PC-3 (cell line): Measurements from ENCODE around the gene IL17RC. TPM values are rescaled to one million over a fixed set of nuclear protein-coding genes. Genes with fewer than 3 reads are reported as not detected.
A peak's percentile ranks its signal among the peaks of the same experiment; 100 is the strongest.

Experiments
- ATAC-seq: fragments of 200-7000 bp; cut with Tn5 transposase; 2 replicates; pipeline ENCODE4 v1.9.1; 2020; ENCODE audit warnings: mild to moderate bottlenecking, moderate library complexity
- BruUV-seq: library from RNA; stranded (reverse); fragments of 400-500 nt; replicated peaks from 2 replicates; lab custom pipeline; 2021; lab: Mats Ljungman, UMichigan
- CTCF ChIA-PET: fragments of 300-600 bp; sonication (Branson Sonifier 250); formaldehyde crosslinking; loops from one replicate; lab custom pipeline; 2022; ENCODE audit warnings: antibody characterized with exemption; lab: Charles Lee
- POLR2A ChIA-PET: fragments of 300-600 bp; sonication (Branson Sonifier 250); formaldehyde crosslinking; loops from one replicate; lab custom pipeline; 2022; ENCODE audit warnings: antibody characterized with exemption; ENCODE audit not compliant: unreplicated experiment; lab: Charles Lee
- DNase-seq: peaks from one replicate; pipeline ENCODE4 v3.0.0-alpha.2; 2015
- H2AFZ ChIP-seq: fragments of 300-600 bp; sonication (generic); 2 replicates; pipeline ENCODE4 v1.6.0; 2016; ENCODE audit warnings: antibody characterized with exemption, low read length
- H3F3A ChIP-seq: fragments of 300-600 bp; sonication (generic); one replicate; pipeline ENCODE4 v1.6.0; 2017; ENCODE audit warnings: antibody characterized with exemption, low read length, control low read depth, mild to moderate bottlenecking; ENCODE audit not compliant: unreplicated experiment
- H3K27ac ChIP-seq: fragments of 300-600 bp; sonication (generic); 2 replicates; pipeline ENCODE4 v1.5.1; 2016; ENCODE audit warnings: mild to moderate bottlenecking, low read length
- H3K27me3 ChIP-seq: fragments of 300-600 bp; sonication (generic); 2 replicates; pipeline ENCODE4 v1.6.1; 2016; ENCODE audit warnings: low read length, mixed read lengths
- H3K36me3 ChIP-seq: fragments of 300-600 bp; sonication (generic); 2 replicates; pipeline ENCODE4 v1.6.1; 2016; ENCODE audit warnings: low read depth, mixed run types, low read length, mixed read lengths
- H3K4me1 ChIP-seq: fragments of 300-600 bp; sonication (generic); 2 replicates; pipeline ENCODE4 v1.5.1; 2016; ENCODE audit warnings: low read length; ENCODE audit not compliant: insufficient read depth
- H3K4me2 ChIP-seq: fragments of 300-600 bp; sonication (generic); 2 replicates; pipeline ENCODE4 v1.6.0; 2016; ENCODE audit warnings: low read length
- H3K4me3 ChIP-seq: fragments of 300-600 bp; sonication (generic); 2 replicates; pipeline ENCODE4 v1.5.1; 2016; ENCODE audit warnings: mild to moderate bottlenecking, low read length, mixed read lengths
- H3K79me2 ChIP-seq: fragments of 300-600 bp; sonication (generic); 2 replicates; pipeline ENCODE4 v1.6.1; 2017; ENCODE audit warnings: low read length, mixed read lengths
- H3K9ac ChIP-seq: fragments of 300-600 bp; sonication (generic); 2 replicates; pipeline ENCODE4 v1.6.0; 2016; ENCODE audit warnings: mild to moderate bottlenecking, low read length
- H3K9me2 ChIP-seq: fragments of 300-600 bp; sonication (generic); replicated peaks from 2 replicates; pipeline ENCODE4 v1.6.1; 2016; ENCODE audit warnings: mixed run types, low read length, mixed read lengths
- H3K9me3 ChIP-seq: fragments of 300-600 bp; sonication (generic); 2 replicates; pipeline ENCODE4 v1.6.1; 2016; ENCODE audit warnings: low read length, mixed read lengths
- H4K20me1 ChIP-seq: fragments of 300-600 bp; sonication (generic); 2 replicates; pipeline ENCODE4 v1.6.1; 2016; ENCODE audit warnings: low read length, mixed read lengths
- EZH2 ChIP-seq: fragments of 300-600 bp; sonication (generic); IDR thresholded peaks from one replicate; pipeline ENCODE4 v1.6.1; 2017; ENCODE audit warnings: antibody characterized with exemption, mild to moderate bottlenecking, low read length; ENCODE audit not compliant: unreplicated experiment
- EZH2phosphoT487 ChIP-seq: fragments of 300-600 bp; sonication (generic); IDR thresholded peaks from 2 replicates; pipeline ENCODE4 v1.6.1; 2018; ENCODE audit warnings: mild to moderate bottlenecking, antibody characterized with exemption, low read length, borderline replicate concordance
- intact Hi-C: fragments of 100-400 bp; cut with micrococcal nuclease; formaldehyde crosslinking; loops from 2 replicates; pipeline ENCODE4 v1.9.0; 2023
- total RNA-seq: library from RNA; depleted of rRNA; stranded (reverse); fragments of >200 nt; gene quantifications from 2 replicates; pipeline ENCODE4 v1.2.3, GENCODE V29; 2014
- TF ChIP-seq, protein P1 (sequence below): fragments of 300-600 bp; sonication (generic); conservative IDR thresholded peaks from 2 replicates; pipeline ENCODE4 v1.5.1; 2017; ENCODE audit warnings: antibody characterized with exemption, low read depth, mild to moderate bottlenecking, low read length

The IL17RC gene
- total RNA-seq, 1 experiment from 2014 or later: 116 TPM

DNA sequence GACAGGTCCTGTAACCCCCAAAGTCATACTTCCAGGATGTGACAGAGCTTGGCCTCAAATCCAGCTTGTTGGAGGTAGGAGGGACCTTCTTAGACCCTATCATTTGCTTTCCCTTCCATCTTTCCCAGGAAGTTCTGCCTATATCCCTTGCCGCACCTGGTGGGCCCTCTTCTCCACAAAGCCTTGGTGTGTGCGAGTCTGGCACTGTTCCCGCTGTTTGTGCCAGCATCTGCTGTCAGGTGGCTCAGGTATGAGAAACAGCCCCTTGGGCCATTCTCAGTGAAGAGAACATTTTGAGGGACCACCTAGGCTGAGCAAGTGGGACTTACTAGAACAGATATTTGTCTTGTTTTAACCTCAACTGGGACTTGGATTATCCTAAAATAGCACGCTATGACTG is 13.0 kb upstream of the IL17RC start:
- H3K4me1 ChIP-seq: peaks cover 26% of the 10 kb centered on the region
- no peaks in the 10 kb centered on the region for H3K9me3 ChIP-seq
- H2AFZ ChIP-seq: no peak overlapping the region
- H3K9me2 ChIP-seq: no peaks in the 10 kb centered on the region
- no peaks in the 10 kb centered on the region for H3F3A ChIP-seq
- intact Hi-C loops: no loop called here
- no peak overlapping the region for H3K4me3 ChIP-seq
- DNase-seq (no peak), ATAC-seq (no peak)
- POLR2A ChIA-PET: no interaction called here
- peak overlapping the region; percentile 48 for H3K27ac ChIP-seq
- H4K20me1 ChIP-seq: no peaks in the 10 kb centered on the region
- CTCF ChIA-PET: interaction anchor here (0.6 kb wide), 1 partner anchor 177 kb away, joined by 6 read pairs; no protein-coding TSS in a partner anchor
- H3K27me3 ChIP-seq: no peaks in the 10 kb centered on the region
- no peak for TF ChIP-seq EZH2
- TF ChIP-seq, protein P1, sequence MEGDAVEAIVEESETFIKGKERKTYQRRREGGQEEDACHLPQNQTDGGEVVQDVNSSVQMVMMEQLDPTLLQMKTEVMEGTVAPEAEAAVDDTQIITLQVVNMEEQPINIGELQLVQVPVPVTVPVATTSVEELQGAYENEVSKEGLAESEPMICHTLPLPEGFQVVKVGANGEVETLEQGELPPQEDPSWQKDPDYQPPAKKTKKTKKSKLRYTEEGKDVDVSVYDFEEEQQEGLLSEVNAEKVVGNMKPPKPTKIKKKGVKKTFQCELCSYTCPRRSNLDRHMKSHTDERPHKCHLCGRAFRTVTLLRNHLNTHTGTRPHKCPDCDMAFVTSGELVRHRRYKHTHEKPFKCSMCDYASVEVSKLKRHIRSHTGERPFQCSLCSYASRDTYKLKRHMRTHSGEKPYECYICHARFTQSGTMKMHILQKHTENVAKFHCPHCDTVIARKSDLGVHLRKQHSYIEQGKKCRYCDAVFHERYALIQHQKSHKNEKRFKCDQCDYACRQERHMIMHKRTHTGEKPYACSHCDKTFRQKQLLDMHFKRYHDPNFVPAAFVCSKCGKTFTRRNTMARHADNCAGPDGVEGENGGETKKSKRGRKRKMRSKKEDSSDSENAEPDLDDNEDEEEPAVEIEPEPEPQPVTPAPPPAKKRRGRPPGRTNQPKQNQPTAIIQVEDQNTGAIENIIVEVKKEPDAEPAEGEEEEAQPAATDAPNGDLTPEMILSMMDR: no peak
- no peak for TF ChIP-seq EZH2phosphoT487
- no peaks in the 10 kb centered on the region for H3K36me3 ChIP-seq
- H3K79me2 ChIP-seq: no peaks in the 10 kb centered on the region
- no peak overlapping the region for H3K9ac ChIP-seq
- peak overlapping the region; percentile 74 for H3K4me2 ChIP-seq
- BruUV-seq: no TSS peak

DNA sequence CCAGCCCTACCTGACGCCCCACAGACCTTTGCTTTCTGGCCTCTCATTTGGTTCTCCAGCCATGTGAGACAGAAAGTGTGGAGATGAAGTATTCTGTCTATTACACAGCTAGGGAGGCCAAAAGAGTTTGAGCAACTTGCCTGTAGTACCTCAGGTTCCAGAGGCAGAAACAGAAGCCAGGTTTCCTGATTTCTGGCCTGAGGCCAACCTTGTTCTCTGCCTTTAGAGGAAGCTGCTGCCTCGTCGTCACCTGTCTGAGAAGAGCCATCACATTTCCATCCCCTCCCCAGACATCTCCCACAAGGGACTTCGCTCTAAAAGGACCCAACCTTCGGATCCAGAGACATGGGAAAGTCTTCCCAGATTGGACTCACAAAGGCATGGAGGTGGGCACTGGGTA is 10.4 kb upstream of the IL17RC start:
- H3K9me2 ChIP-seq: no peaks in the 10 kb centered on the region
- no peak overlapping the region for H3K4me3 ChIP-seq
- TF ChIP-seq EZH2phosphoT487: no peak
- no peak for TF ChIP-seq EZH2
- TF ChIP-seq, protein P1: no peak
- H3K4me2 ChIP-seq: no peak overlapping the region
- H3K4me1 ChIP-seq: peaks cover 20% of the 10 kb centered on the region
- no peaks in the 10 kb centered on the region for H3K36me3 ChIP-seq
- H3K27me3 ChIP-seq: no peaks in the 10 kb centered on the region
- ATAC-seq: no peak
- no peak overlapping the region for H3K9ac ChIP-seq
- H3K27ac ChIP-seq: no peak overlapping the region
- H4K20me1 ChIP-seq: no peaks in the 10 kb centered on the region
- no peaks in the 10 kb centered on the region for H3K9me3 ChIP-seq
- BruUV-seq: no TSS peak
- no peak overlapping the region for H2AFZ ChIP-seq
- POLR2A ChIA-PET: no interaction called here
- intact Hi-C loops: no loop called here
- CTCF ChIA-PET: no interaction called here
- DNase-seq: no peak
- H3F3A ChIP-seq: no peaks in the 10 kb centered on the region
- no peaks in the 10 kb centered on the region for H3K79me2 ChIP-seq

DNA sequence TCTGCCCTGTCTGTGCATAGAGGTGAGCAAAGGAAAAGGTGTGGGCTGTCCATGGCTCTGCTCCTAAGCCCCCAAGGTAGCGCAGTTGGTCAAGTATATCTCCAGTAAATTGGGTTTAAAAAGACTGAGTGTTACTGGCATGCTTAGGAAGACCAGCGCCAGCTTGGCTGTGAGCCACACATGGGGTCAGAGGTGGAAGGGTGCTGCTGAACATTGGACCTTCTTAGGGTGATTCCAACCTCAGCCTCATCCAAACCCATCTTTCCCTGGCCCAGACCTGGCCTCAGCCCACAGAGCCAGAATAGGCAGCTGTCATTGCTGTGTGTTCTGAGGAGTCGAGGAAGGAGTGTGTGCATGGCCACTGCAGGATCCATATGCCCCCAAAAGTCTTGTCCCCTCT is 8.6 kb upstream of the IL17RC start:
- ATAC-seq (no peak), DNase-seq (no peak)
- H3K79me2 ChIP-seq: no peaks in the 10 kb centered on the region
- CTCF ChIA-PET: no interaction called here
- intact Hi-C loops: no loop called here
- peaks cover 24% of the 10 kb centered on the region for H3K4me1 ChIP-seq
- no peaks in the 10 kb centered on the region for H3F3A ChIP-seq
- H2AFZ ChIP-seq: no peak overlapping the region
- POLR2A ChIA-PET: no interaction called here
- no peak overlapping the region for H3K4me2 ChIP-seq
- H3K9ac ChIP-seq: no peak overlapping the region
- no peaks in the 10 kb centered on the region for H3K36me3 ChIP-seq
- no TSS peak for BruUV-seq
- no peaks in the 10 kb centered on the region for H4K20me1 ChIP-seq
- H3K9me2 ChIP-seq: no peaks in the 10 kb centered on the region
- TF ChIP-seq, protein P1: no peak
- TF ChIP-seq EZH2: no peak
- no peak for TF ChIP-seq EZH2phosphoT487
- no peaks in the 10 kb centered on the region for H3K27me3 ChIP-seq
- no peak overlapping the region for H3K27ac ChIP-seq
- no peak overlapping the region for H3K4me3 ChIP-seq
- no peaks in the 10 kb centered on the region for H3K9me3 ChIP-seq
